ENCODE data around the gene SEC23B. TPM values are rescaled to one million over a fixed set of nuclear protein-coding genes. Genes with fewer than 3 reads are reported as not detected.
"Not testable (repeated sequence)": the region's sequence is repeated elsewhere in the genome, so short reads cannot be mapped to it uniquely, and the experiment has no call there.

SEC23B gene
- total and polyA plus RNA-seq, 2 of the 4 experiments (the other 2 are of a cell fraction): 51.5 to 78.9 TPM

DNA sequence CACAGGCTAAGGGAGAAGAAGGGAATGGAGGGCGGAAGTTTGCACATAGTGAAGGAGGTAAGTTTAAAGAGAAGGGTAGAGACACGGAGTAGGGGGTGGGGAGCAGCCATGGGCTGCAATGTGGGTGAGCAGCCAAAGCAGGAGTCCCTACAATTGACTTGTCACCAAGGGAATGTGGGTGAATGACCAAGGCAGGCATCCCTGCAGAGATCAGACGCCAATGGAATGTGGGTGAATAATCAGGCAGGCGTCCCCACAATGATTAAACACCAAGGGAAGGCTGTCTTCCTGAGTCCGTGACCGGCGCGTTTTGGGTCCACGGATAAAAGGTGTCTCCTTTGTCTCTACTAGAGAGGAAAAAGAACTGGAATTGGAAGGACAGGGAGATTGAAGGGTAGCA lies 14.3 kb downstream of the SEC23B start:
- DNase-seq; H3K9me1 ChIP-seq (ENCODE audit: insufficient read depth, low read length); intact Hi-C loops (cut with micrococcal nuclease); H4K5ac ChIP-seq (ENCODE audit: low read depth, low read length); H2AK5ac ChIP-seq (ENCODE audit: low read depth, low read length); BruUV-seq (replicated peaks); H4K91ac ChIP-seq (ENCODE audit: insufficient read depth, low read depth, low read length); H2AK9ac ChIP-seq (replicated peaks; ENCODE audit: low read depth, low read length, poor library complexity); H3K4me3 ChIP-seq (ENCODE audit: insufficient read depth, low read depth, low read length); H2BK120ac ChIP-seq (ENCODE audit: low read depth, low read length); H2AFZ ChIP-seq (replicated peaks; ENCODE audit: low read length, poor library complexity); ATAC-seq (ENCODE audit: low read depth); POLR2A ChIA-PET (ENCODE audit: unreplicated experiment); H3K9me3 ChIP-seq (ENCODE audit: control insufficient read depth, insufficient read depth, low read length); H3K27ac ChIP-seq (ENCODE audit: insufficient read depth, low read length); H3K14ac ChIP-seq (replicated peaks; ENCODE audit: low read depth, low read length); H4K20me1 ChIP-seq (ENCODE audit: insufficient read depth, low read length); H3K27me3 ChIP-seq (ENCODE audit: control insufficient read depth, insufficient read depth, low read length); H3K4ac ChIP-seq (ENCODE audit: low read depth, low read length); dilution Hi-C loops (cut with HindIII; ENCODE audit: low sequenced_read_pairs, unreplicated experiment); H3K9ac ChIP-seq (ENCODE audit: low read depth, low read length); H3K18ac ChIP-seq (ENCODE audit: low read depth, low read length); H3K4me2 ChIP-seq (ENCODE audit: low read depth, low read length); H2BK15ac ChIP-seq (ENCODE audit: low read depth, low read length); CTCF ChIA-PET; H3K4me1 ChIP-seq (ENCODE audit: control insufficient read depth, insufficient read depth, low read length); H3K23ac ChIP-seq (ENCODE audit: low read depth, low read length); H2BK20ac ChIP-seq (ENCODE audit: low read depth, low read length); H2BK5ac ChIP-seq (ENCODE audit: low read depth, low read length, poor library complexity, severe bottlenecking); H4K8ac ChIP-seq (ENCODE audit: low read depth in 2 of 2, low read length in 2 of 2); in situ Hi-C loops (cut with MboI; ENCODE audit: low sequenced_read_pairs); H3K56ac ChIP-seq (ENCODE audit: extremely low read depth, insufficient read depth, low read length): not testable (repeated sequence)
- H3K36me3 ChIP-seq (ENCODE audit: control insufficient read depth, insufficient read depth, low read length): peaks cover 19% of the 10 kb centered on the region
- peaks cover 6 to 13% of the 10 kb centered on the region in 2 experiments; a peak in 3 of 4 replicates for H3K79me1 ChIP-seq (ENCODE audit: low read depth in 1 of 2, low read length in 2 of 2)
- 80% methylated on average over 1 of the region's 9 CpGs; no CpG with 5 or more reads in 1 of the 2 experiments for WGBS, 2 experiments (ENCODE audit: extremely low coverage in 2 of 2, insufficient read length in 1 of 2)

All from IMR-90 (cell line).